HFFc6 (cell line): ENCODE measurements around the gene SIDT2. TPM values are rescaled to one million over a fixed set of nuclear protein-coding genes. Genes with fewer than 3 reads are reported as not detected.

Experiments used
- DNase-seq: peaks from one replicate; pipeline ENCODE4 v3.0.0-alpha.2; 2018
- H3K27ac Mint-ChIP-seq: 2 replicates; pipeline ENCODE4 v1.8.0; 2020; ENCODE audit warnings: mild to moderate bottlenecking, mixed read lengths
- H3K27me3 Mint-ChIP-seq: 2 replicates; pipeline ENCODE4 v1.8.0; 2021; ENCODE audit warnings: mild to moderate bottlenecking, moderate library complexity, mixed read lengths; ENCODE audit not compliant: insufficient read depth
- H3K36me3 Mint-ChIP-seq: 2 replicates; pipeline ENCODE4 v1.8.0; 2021; ENCODE audit warnings: low read depth, mixed read lengths
- H3K4me1 Mint-ChIP-seq: 2 replicates; pipeline ENCODE4 v1.8.0; 2020; ENCODE audit warnings: low read depth, mixed read lengths
- H3K4me3 Mint-ChIP-seq: 2 replicates; pipeline ENCODE4 v1.8.0; 2020; ENCODE audit warnings: mild to moderate bottlenecking, moderate library complexity, mixed read lengths
- H3K9me3 Mint-ChIP-seq: 2 replicates; pipeline ENCODE4 v1.8.0; 2020; ENCODE audit warnings: mild to moderate bottlenecking, mixed read lengths
- CTCF ChIP-seq: fragments of 200-600 bp; sonication (generic); IDR thresholded peaks from 2 replicates; pipeline ENCODE4 v1.5.0; 2021; ENCODE audit warnings: antibody characterized with exemption, mild to moderate bottlenecking
- total RNA-seq, 6 experiments: library from RNA; stranded (reverse); fragmentation: NEBNext Ultra II Directional; extraction: Animal tissue kit (Norgen Biotek cat#: 25700); gene quantifications; 2 replicates in 1 of 6; 3 replicates in 5 of 6; pipeline ENCODE4 v1.2.3, GENCODE V29; 2021

Gene SIDT2
- total RNA-seq, 6 experiments from 2014 or later = 33.9 to 53.9 (median 37.7) TPM

- H3K9me3 Mint-ChIP-seq = no peaks in the 10 kb centered on the region
- no peak for DNase-seq
- peaks cover 8% of the 10 kb centered on the region for H3K27me3 Mint-ChIP-seq
- no peak overlapping the region for H3K27ac Mint-ChIP-seq
- peaks cover 20% of the 10 kb centered on the region for H3K4me1 Mint-ChIP-seq
- H3K4me3 Mint-ChIP-seq = no peak overlapping the region
- TF ChIP-seq CTCF = no peak
- peaks cover 26% of the 10 kb centered on the region for H3K36me3 Mint-ChIP-seq
Observed at GRCh38 chr11:117219001-117219400, 40.5 kb downstream of the SIDT2 start.

GRCh38 chr11:117219455-117219854 lies 40.9 kb downstream of the SIDT2 start:
- peaks cover 20% of the 10 kb centered on the region for H3K4me1 Mint-ChIP-seq

DNA sequence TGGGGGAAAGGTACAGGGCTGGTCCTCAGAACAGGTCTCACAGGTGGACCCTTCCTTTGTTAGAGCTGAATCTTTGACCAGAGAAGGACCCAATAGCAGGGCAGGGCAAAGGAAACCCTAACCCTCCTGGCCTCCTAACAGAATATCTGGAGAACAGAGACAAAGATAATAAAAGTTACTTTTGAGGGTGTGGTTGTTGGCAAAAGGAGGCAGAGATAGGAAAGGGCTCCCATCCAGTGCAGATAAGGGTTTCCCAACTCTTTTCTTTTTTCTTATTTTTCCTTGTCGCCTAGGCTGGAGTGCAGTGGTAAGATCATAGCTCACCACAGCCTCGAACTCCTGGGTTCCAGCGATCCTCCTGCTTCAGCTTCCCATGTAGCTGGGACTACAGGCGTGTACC lies 41.5 kb downstream of the SIDT2 start:
- peaks cover 20% of the 10 kb centered on the region for H3K4me1 Mint-ChIP-seq
- no peak overlapping the region; the same call in 1 of the 2 replicates for H3K27ac Mint-ChIP-seq
- H3K27me3 Mint-ChIP-seq = peaks cover 2% of the 10 kb centered on the region; the same call in 1 of the 2 replicates
- H3K4me3 Mint-ChIP-seq = no peak overlapping the region
- H3K9me3 Mint-ChIP-seq = no peaks in the 10 kb centered on the region
- peaks cover 17% of the 10 kb centered on the region for H3K36me3 Mint-ChIP-seq
- DNase-seq = no peak
- no peak for TF ChIP-seq CTCF

More at GRCh38 chr11:117219455-117219854, 40.9 kb downstream of the SIDT2 start:
- no peak for DNase-seq
- H3K9me3 Mint-ChIP-seq = no peaks in the 10 kb centered on the region
- H3K27ac Mint-ChIP-seq = no peak overlapping the region
- H3K36me3 Mint-ChIP-seq = peaks cover 21% of the 10 kb centered on the region
- H3K4me3 Mint-ChIP-seq = no peak overlapping the region
- H3K27me3 Mint-ChIP-seq = peaks cover 3% of the 10 kb centered on the region
- no peak for TF ChIP-seq CTCF

DNA sequence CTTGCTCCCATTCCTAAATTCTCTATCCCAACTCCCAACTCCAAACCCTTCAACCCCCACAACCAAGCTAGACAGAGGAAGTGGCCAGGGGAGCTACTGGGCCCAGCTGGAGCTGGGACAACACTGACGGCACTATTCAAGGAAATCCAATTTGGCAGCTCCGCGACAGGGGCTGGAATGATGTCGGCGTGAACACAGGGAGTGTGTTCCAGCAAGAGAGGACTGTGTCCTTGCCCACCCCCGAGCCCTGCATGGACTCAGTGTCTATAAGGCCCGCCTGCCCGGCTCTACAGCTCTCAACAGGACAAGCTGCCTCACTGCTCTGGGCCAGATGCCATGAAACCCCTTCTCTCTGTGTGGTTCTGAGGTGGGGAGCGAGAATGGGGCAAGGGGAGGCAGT lies 42.0 kb downstream of the SIDT2 start:
- H3K27ac Mint-ChIP-seq = no peak overlapping the region

GRCh38 chr11:117220999-117221774 lies 42.6 kb downstream of the SIDT2 start:
- H3K27ac Mint-ChIP-seq = peak overlapping the region; percentile 55
- DNase-seq = no peak
- TF ChIP-seq CTCF = no peak
- H3K27me3 Mint-ChIP-seq = peaks cover 2% of the 10 kb centered on the region; the same call in 1 of the 2 replicates
- peak overlapping the region; percentile 17; the same call in 1 of the 2 replicates for H3K4me3 Mint-ChIP-seq
- peaks cover 20% of the 10 kb centered on the region for H3K4me1 Mint-ChIP-seq
- peaks cover 22% of the 10 kb centered on the region for H3K36me3 Mint-ChIP-seq
- no peaks in the 10 kb centered on the region for H3K9me3 Mint-ChIP-seq

More for the DNA sequence above, 42.0 kb downstream of the SIDT2 start:
- no peak for DNase-seq
- Mint-ChIP-seq H3K4me3 (no peak overlapping the region), H3K27me3 (peaks cover 2% of the 10 kb centered on the region; the same call in 1 of the 2 replicates), H3K4me1 (peaks cover 20% of the 10 kb centered on the region), H3K36me3 (peaks cover 22% of the 10 kb centered on the region), H3K9me3 (no peaks in the 10 kb centered on the region)
- no peak for TF ChIP-seq CTCF
